Activated CD8-positive, alpha-beta memory T cell treated with anti-CD3 and anti-CD28 coated beads for 4 hours (primary cell): ENCODE data around the gene ULBP2.
"Not testable (repeated sequence)": the region's sequence is repeated elsewhere in the genome, so short reads cannot be mapped to it uniquely, and the experiment has no call there.

Experiments used
- DNase-seq, 2 donors: peaks; one replicate each; pipeline ENCODE4 v3.0.0-alpha.2; 2020; ENCODE audit warnings: low read depth in 2 of 2

Gene ULBP2

GRCh38 chr6:149969635-149970034 is 27.8 kb downstream of the ULBP2 start:
- DNase-seq, result no peak

- not testable (repeated sequence) for DNase-seq
These were observed 32.6 kb downstream of the ULBP2 start for GRCh38 chr6:149974394-149974793.

- no peak for DNase-seq
These were observed 33.0 kb downstream of the ULBP2 start for GRCh38 chr6:149974825-149975224.

GRCh38 chr6:149975400-149975799 is 33.6 kb downstream of the ULBP2 start:
- DNase-seq, result no peak

- no peak for DNase-seq
These were observed 35.4 kb downstream of the ULBP2 start for GRCh38 chr6:149977221-149977620.

GRCh38 chr6:149978610-149979009 is 36.8 kb downstream of the ULBP2 start:
- no peak for DNase-seq

GRCh38 chr6:149979293-149979692 is 37.5 kb downstream of the ULBP2 start:
- no peak for DNase-seq

- DNase-seq, result no peak
These were observed 41.3 kb downstream of the ULBP2 start for GRCh38 chr6:149983145-149983544.

GRCh38 chr6:149984773-149985172 is 43.0 kb downstream of the ULBP2 start:
- no peak for DNase-seq

GRCh38 chr6:149985481-149985937 is 43.7 kb downstream of the ULBP2 start:
- DNase-seq, result no peak

- DNase-seq, result no peak
These were observed 45.8 kb downstream of the ULBP2 start for GRCh38 chr6:149987602-149988107.

- no peak for DNase-seq
These were observed 46.9 kb downstream of the ULBP2 start for GRCh38 chr6:149988550-149989346.

GRCh38 chr6:149990212-149990660 is 48.4 kb downstream of the ULBP2 start:
- DNase-seq, result no peak

- no peak for DNase-seq
These were observed 49.1 kb downstream of the ULBP2 start for GRCh38 chr6:149990661-149991471.

- not testable (repeated sequence) for DNase-seq
These were observed 49.6 kb downstream of the ULBP2 start for GRCh38 chr6:149991472-149991795.

- DNase-seq, result no peak
These were observed 50.0 kb downstream of the ULBP2 start for GRCh38 chr6:149991838-149992237.

GRCh38 chr6:149995235-149995750 is 53.5 kb downstream of the ULBP2 start:
- DNase-seq, result no peak

GRCh38 chr6:149995971-149996370 is 54.2 kb downstream of the ULBP2 start:
- no peak for DNase-seq
